GM18505 (cell line): Measurements from ENCODE around the gene LEPR.
"Not testable (repeated sequence)": the region's sequence is repeated elsewhere in the genome, so short reads cannot be mapped to it uniquely, and the experiment has no call there.

Experiments
- ATAC-seq: cut with Tn5 transposase; IDR thresholded peaks from one replicate; pipeline ENCODE4 v1.9.1; 2021; ENCODE audit not compliant: unreplicated experiment
- POLR2A ChIP-seq: IDR thresholded peaks from 4 replicates; pipeline ENCODE4 v1.6.1; 2011; ENCODE audit warnings: borderline replicate concordance; ENCODE audit not compliant: insufficient read depth, insufficient read length; ENCODE audit errors: extremely low read depth

Gene LEPR

GRCh38 chr1:65420590-65421350 is at the start of gene LEPR, which contains the start of gene LEPROT:
Gene LEPR, plus strand, starts transcription at chr1:65420668. Its CDS starts 144,898 bp downstream, at chr1:65565566.
Gene LEPROT, plus strand, starts transcription at chr1:65420668. Its CDS starts 57 bp downstream, at chr1:65420725.
- ATAC-seq = peak; percentile 62
- peak; percentile 75 for TF ChIP-seq POLR2A

- TF ChIP-seq POLR2A = no peak
- no peak for ATAC-seq
Measured at GRCh38 chr1:65371544-65371943, 48.9 kb upstream of the LEPR start.

GRCh38 chr1:65372557-65372956 is 47.9 kb upstream of the LEPR start:
- no peak for TF ChIP-seq POLR2A
- no peak for ATAC-seq

- ATAC-seq = no peak
- TF ChIP-seq POLR2A = no peak
Measured at GRCh38 chr1:65377496-65378246, 42.8 kb upstream of the LEPR start.

GRCh38 chr1:65378247-65378946 is 42.1 kb upstream of the LEPR start:
- TF ChIP-seq POLR2A = no peak
- ATAC-seq = no peak

GRCh38 chr1:65384426-65384825 is 36.0 kb upstream of the LEPR start:
- not testable (repeated sequence) for ATAC-seq

- TF ChIP-seq POLR2A = no peak
- no peak for ATAC-seq
Measured at GRCh38 chr1:65386439-65386838, 34.0 kb upstream of the LEPR start.

- ATAC-seq = no peak
- no peak for TF ChIP-seq POLR2A
Measured at GRCh38 chr1:65387821-65388220, 32.6 kb upstream of the LEPR start.

GRCh38 chr1:65388908-65389695 is 31.4 kb upstream of the LEPR start:
- no peak for ATAC-seq
- TF ChIP-seq POLR2A = no peak

- no peak for ATAC-seq
- TF ChIP-seq POLR2A = no peak
Measured at GRCh38 chr1:65392497-65392896, 28.0 kb upstream of the LEPR start.

GRCh38 chr1:65393347-65393746 is 27.1 kb upstream of the LEPR start:
- ATAC-seq = peak; percentile 90
- no peak for TF ChIP-seq POLR2A

GRCh38 chr1:65393928-65394327 is 26.5 kb upstream of the LEPR start:
- TF ChIP-seq POLR2A = no peak
- ATAC-seq = no peak
